Measurements from ENCODE around the gene EPHB1. TPM values are rescaled to one million over a fixed set of nuclear protein-coding genes. Genes with fewer than 3 reads are reported as not detected.

The EPHB1 gene
- total RNA-seq, 2 donors from 2014 or later = 0.85 to 1.7 TPM

DNA sequence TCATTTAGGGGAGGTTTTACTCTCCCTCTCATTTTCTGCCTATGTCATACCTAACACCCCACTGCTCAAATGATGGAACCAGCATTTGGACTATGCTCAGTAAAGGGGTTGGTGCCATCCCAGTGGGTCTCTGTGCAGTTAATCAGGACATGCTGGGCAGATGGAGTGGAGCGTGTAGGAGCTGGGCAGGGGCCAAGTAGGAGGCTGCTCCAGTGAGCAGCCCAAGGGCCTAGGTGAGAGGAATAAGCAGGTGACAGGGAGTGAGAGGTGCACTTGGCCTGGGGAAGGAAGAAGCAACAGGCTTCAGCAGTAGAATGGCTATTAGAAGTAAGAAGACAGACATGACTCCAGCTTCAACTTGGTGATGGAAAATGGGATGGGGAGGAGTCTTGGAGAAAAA is 72.2 kb downstream of the EPHB1 start:
- no peak for ATAC-seq

DNA sequence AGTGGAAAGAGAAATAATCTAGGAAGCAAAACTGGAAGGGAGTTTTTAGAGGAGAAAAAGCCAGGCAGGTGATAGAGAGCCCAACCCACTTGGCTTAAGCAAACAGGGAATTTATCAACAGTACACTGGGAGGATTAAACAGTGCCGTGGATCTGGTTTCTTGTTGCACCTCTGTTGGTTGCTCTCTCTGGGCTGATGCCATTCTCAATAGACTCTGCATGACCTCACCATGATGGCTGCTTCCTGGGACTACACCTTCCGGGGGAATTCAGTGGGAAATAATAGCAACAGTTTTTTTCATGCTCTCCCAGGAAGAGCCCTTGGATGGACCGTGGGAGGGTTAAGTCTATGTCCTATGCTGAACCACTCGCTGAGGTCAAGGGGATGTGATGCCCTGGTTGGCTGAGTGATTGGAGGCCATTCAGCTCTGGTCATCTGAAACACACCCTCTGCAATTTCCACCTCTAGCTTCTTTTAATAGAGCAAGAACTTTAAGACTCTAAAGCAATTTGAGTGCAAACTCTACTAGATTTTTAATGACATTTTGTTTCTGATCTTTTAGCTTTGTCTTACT is 74.2 kb downstream of the EPHB1 start:
- intact Hi-C loops (cut with DNase I) = no loop called here
- no peak for ATAC-seq
- DNase-seq = no peak

More for the DNA sequence above, 72.2 kb downstream of the EPHB1 start:
- intact Hi-C loops (cut with DNase I) = no loop called here
- DNase-seq = no peak

DNA sequence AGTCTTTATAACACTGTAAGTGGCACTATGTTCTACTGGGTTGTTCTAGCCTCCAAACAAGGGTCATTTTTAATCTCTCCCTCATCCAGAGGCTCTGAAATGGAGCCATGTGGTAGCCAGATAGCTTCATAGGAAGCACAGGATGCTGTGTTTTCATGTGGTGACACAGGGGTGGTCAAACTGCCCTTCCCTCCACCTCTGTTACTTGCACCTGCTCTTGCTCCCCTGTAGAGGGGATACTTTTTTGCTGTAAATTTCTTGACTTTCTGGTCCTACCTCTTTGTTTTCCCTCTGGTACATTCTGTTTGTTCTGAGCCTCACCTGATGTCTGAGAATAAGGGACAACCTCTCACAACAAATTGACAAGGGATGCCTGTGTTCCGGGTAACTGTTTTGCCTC is 76.8 kb downstream of the EPHB1 start:
- DNase-seq (no peak), ATAC-seq (no peak)
- intact Hi-C loops (cut with DNase I) = no loop called here

DNA sequence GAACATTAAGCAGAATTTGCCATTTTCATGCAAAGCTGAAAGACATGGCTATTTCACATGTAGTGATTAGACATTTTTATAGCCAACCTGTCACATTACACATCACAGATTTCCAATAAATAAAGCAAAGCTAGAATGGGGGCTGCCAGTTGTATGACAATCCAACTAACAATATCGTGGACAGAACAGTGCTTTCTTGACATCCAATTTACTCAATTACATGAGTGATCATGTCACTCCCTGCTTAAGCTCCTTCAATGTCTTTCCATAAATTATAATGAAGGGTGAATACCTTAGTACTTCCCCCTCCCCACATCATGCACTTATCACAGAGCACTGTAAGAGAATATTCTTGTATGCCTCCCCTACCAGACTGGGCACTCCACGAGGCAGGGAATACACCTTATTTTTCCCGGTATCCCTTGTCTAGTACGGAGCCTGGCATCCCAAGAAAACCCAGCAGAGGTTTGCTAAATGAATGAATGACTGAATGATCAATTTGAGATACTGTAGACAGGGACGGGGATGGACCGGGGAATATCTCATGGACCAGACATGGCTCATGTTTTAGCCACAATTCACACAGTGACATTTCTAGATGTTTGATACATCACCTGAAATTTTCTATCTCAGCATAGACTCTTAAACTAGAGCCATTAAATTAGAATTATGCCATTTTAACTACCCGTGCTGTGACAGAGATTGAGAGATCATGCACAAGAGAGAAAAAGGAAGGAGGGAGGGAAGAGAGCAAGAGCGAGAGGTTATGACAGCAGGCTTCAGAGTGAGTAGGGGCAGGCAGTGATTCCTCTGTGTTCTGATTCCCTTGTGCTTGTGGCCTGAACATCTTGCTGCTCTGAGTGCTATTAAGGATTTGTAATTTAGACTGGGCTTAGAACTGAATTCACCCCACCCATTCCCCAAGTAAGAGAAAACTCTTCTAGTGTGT is 77.7 kb downstream of the EPHB1 start:
- intact Hi-C loops (cut with DNase I) = no loop called here
- DNase-seq = no peak
- ATAC-seq = no peak

DNA sequence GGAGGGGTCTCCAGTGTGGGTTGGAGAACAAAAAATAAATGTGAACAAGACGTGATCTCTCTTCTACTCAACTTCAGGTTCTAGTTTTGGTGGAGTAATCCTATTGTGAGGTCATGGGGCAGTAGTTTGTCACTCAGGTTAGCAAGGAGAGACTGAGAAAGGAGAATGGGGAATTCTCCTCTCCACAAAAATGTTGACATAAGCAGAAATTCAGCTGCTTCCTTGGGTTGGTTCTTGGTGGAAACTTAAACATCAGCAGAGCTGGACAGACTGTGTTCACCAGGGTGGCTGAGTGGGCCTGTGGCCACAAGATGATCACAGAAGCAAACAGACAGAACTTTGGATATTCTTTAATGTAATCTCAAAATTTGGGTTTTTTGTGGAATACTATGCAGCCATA is 78.7 kb downstream of the EPHB1 start:
- intact Hi-C loops (cut with DNase I) = no loop called here
- ATAC-seq (no peak), DNase-seq (no peak)

DNA sequence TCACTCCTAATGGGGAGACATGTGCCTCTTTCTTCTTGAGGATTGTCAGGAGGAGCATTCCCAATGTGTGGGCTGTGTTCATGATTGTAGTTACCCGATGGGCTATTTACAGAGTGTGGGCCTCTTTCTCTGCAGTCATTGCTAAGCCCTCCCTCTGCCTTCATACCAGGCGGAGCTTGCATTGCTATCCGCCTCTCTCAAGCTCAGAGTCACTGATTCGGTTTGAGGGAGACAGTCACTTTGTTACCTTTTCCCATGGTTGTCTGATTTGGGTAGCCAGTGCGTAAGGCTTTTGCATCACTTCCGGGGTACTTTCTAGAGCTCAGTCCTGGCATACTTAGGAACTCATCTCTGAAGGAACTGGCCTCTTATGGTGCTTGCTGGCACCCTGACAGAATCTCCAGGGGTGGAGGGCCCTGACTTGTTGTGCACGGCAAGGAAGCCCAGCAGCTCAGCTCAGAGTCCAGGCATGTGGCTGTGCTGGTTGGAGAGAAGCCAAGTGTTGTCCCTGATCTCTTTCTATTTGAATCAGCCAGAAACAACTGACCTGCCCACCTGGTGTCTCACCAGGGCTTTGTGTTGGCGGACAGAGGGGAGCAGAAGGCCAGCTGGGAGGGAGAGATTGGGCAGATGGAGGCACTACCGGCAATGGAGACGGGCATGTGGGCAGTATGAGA is 79.8 kb downstream of the EPHB1 start:
- intact Hi-C loops (cut with DNase I) = no loop called here
- ATAC-seq (no peak), DNase-seq (no peak)

DNA sequence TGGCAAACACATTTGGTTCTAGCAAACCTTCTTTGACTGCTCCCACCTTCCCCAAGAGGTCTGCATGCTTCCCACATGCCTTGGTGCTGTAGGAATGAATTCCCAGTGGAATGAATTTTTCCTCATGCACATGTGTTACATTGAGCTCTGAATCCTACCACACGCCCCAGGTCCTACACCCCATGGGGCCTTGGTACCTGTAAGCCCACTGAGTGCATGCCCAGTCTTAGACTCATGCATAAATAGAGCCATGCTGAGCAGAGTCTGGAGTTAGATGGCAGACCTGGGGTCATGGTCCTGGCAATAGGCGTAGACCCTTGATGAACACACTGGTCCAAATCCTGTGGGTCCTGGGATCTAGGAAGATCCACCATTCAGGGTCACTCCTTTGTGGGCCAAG is 81.8 kb downstream of the EPHB1 start:
- no peak for DNase-seq
- intact Hi-C loops (cut with DNase I) = no loop called here
- no peak for ATAC-seq

DNA sequence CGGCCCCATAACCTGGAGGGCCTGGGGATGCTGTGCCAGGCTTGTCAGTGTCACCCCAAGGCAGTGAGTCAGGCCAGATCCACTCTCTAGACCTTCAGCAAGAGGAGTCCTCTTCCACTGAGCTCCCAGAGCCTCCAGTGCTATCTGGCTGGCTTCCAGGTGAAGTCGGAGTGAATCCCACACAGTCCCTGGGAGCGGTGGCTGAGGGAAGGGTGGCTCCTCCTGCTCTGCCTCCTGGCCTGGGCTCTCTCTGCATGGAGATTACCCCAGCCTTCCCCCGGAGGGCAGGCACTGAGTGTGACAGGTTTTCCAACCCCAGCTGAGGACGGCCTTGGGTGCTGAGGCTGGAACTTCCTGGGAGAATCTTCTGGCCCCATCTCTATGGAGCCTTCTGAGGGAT is 82.7 kb downstream of the EPHB1 start:
- no peak for DNase-seq
- intact Hi-C loops (cut with DNase I) = no loop called here
- no peak for ATAC-seq

DNA sequence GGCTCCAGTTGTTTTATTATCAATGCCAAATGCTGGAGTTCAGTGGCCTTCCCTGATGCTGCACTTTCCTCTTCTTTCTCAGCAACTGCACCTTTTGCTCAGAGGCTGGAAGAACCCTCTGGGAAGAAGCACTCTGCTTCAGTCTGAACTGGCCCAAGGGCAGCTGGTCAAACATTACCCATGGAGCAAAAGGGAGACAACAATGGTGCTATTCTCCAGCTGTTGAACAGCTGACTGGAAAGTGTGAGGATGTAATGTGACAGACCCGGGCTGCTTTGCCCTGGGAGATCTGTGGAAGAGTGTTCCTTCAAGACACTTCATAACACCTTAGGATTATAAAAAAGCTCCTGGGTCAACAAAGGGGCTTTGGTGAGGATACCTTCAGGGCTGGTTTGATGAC is 84.9 kb downstream of the EPHB1 start:
- ATAC-seq (no peak), DNase-seq (no peak)
- intact Hi-C loops (cut with DNase I) = no loop called here

DNA sequence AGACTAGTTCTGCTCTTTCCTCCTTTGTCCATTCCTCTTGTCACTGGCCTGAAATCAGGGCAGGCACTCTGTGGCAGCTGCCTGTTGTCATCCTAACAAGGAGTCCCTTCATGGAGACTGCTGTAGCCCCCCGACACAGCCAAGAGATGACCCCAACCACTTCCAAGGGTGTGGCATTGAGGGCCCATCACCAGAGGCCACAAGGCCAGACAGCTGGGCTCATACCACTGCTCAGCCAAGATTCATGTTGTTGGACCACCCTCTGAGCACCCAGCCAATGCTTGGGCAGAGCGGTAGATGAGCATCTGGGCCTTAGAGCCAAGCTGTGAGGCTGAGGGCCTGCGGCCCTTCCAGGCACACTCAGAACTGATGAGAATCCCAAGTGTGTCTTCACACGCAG is 85.4 kb downstream of the EPHB1 start:
- DNase-seq (no peak), ATAC-seq (no peak)
- intact Hi-C loops (cut with DNase I) = no loop called here

DNA sequence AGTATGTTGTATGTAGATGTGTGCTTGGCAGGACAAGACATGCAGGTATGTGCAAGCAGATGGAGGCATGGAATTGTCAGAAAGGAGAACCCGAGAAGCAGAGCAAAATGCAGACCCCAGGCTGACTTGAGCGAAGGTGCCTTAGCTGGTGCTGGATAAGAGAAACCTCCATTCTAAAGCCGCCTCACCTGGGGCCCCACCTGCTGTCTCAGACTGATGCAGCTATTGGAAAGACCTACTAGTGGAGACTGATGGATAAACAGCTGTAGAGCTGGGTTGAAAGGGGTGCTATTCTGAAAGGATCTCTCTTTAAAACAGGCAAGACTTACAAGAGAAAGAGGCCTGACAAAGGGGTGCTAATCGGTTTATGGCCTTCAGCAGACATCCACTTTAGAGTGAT is 86.2 kb downstream of the EPHB1 start:
- no peak for DNase-seq
- intact Hi-C loops (cut with DNase I) = no loop called here
- ATAC-seq = no peak

DNA sequence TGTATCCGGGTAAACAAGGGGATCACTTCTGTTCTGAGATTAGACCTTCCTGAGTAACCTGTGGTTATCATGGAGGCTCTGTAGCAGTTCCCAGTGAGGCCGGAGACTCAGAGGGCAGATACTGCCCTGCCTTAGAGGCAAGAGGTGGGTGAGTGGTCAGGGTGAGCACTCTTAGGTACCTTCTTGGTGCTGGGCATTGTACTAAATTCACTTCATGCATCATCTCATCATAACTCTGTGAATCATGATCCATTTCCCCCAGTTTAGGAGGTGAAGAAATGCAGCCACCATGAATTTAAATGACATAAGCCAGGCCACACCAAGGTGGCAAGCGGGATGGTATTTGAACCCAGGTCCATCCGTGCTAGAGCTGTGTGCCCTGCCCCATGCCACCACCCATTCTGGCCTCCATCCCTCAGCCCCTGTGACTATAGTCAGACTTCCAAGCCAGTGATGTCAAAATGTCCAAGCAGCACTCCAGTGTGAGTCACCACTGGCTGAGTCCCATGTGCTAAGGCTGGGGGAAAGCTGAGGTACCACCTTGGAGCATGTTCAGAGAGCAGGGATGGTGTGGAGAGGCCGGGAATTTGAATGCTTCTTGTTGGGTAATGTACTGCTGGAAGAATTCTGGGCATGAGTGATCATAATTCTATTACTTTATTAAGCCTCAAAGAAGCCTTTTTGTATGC is 88.8 kb downstream of the EPHB1 start:
- intact Hi-C loops (cut with DNase I) = no loop called here
- ATAC-seq (no peak), DNase-seq (no peak)

DNA sequence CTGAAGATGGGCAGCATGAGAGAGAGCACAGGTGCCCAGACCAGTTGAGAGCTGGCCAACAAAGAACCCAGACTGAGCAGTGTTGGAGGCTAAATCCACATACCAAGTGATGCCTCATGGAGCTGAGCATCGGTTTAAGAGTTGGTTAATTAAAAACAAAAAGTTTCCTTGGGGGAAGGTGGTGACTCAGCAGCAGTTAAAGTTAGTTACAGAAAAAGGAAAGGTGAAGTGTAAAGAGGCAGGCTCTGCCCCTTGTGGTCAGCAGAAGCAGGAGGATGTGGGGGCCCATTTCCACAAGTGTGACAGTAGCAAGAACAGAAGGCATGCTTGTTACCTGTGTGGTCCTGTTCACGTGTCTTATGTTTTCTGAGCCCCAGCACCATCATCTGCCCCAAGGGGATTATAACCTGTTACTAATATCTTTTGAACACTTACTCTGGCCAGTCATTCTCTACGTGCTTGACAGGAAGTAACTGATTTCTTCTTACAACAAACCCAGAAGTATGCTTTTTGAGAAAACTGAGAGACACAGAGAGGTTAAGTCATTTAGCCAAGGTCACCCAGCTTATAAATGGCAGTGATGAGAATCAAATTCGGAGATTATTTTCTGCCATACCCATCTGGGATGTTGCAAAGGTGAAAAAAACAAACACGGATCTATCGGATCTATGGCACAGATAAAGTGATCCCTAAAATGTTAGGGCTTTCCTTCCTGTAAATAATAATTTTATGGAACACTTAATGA is 91.0 kb downstream of the EPHB1 start:
- ATAC-seq = no peak
- intact Hi-C loops (cut with DNase I) = no loop called here
- DNase-seq = no peak

DNA sequence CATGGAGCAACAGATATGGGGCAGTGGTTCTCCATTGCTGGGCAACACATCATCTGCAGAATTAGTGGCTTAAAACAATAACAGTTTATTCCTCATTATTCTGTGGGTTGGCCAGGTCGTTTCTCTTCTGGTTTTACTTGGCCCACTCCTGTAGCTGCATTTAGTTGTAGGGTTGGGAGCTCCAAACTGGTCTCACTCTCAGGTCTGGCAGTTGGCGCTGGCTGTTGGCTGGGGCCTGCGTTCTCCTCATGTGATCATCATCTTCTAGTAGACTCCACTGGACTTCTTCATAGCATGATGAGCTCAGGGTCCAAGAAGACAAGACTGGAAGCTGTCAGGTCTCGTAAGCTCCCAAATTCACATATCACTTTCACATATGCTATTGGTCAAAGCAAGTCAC is 91.9 kb downstream of the EPHB1 start:
- DNase-seq (no peak), ATAC-seq (no peak)
- intact Hi-C loops (cut with DNase I) = no loop called here

DNA sequence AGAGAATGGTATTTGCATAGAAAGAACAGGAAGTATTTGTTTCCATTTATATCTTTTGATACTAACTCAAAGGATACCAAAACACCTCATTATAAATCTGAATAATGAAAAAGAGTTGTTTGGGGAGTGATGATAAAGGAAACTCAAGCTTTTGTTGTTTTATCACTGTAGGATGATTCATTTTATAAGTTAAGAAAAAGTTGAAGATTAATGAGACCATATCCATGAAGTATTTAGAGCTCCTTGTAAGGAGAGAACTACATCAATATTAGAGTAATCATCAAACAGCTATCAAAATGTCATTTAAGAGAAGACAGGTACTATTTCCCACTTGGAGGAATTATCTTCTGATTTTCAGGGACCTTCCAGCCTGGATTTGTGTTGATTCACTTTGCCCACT is 92.5 kb downstream of the EPHB1 start:
- intact Hi-C loops (cut with DNase I) = no loop called here
- no peak for DNase-seq

DNA sequence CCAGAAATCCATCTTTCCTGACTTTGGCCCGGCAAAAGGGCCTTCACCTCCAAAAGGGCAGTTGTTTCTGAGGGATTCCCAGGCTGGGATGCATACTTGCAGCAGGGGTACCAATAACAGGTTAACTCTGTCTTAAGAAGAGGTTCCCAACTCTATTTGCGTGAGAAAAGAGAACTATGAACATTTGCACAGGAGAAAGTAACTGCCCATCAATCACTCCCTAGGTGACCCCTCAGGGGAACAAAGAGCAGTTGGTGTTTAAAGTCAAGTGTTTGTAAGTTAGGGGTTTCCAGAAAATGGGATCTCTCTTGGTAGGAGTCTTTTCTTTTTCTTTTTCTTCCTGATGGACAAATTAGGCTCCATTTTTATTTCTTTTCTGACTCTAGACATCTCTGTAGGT is 97.3 kb downstream of the EPHB1 start:
- no peak for DNase-seq
- ATAC-seq = no peak
- intact Hi-C loops (cut with DNase I) = no loop called here

More for the DNA sequence above, 92.5 kb downstream of the EPHB1 start:
- no peak for ATAC-seq

DNA sequence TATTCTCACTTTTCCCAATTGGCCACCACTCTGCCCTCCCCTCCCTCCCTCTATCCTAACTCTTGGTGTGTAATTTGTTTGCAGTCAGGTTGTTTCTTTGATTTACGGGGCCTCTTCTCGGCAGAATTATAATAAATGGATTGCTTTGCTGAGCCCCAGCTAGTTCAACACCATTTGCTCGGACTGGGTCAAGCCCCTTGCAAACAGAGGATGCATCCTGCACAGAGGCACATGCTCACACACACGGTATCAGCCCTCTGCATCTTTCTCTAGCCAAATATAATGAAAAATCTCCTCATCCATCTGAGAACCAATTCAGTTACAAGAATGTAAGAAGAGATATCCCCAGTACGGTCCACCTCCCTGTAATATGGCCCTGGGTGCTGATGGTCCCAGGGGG is 97.7 kb downstream of the EPHB1 start:
- DNase-seq (no peak), ATAC-seq (no peak)
- intact Hi-C loops (cut with DNase I) = no loop called here

DNA sequence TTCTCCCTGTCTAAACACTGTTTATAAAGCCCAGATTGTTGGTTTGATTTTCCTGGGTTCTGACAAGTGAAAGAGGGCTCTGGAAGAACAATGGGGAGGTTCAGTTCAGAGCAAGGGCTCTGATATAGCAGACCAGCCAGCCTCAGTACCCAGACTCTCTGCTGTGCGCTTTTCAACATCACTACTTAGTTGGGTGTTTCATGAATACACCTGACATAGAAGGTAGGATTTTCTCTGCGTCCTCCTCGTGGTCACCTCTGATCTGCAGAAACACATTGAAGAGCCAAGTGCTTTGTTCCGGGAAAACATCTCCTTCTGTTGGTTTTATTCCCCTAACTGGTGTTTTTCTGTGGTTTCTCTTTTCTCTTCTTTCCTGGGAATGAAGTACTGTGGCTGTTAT is 99.5 kb downstream of the EPHB1 start:
- ATAC-seq (no peak), DNase-seq (no peak)
- intact Hi-C loops (cut with DNase I) = no loop called here

DNA sequence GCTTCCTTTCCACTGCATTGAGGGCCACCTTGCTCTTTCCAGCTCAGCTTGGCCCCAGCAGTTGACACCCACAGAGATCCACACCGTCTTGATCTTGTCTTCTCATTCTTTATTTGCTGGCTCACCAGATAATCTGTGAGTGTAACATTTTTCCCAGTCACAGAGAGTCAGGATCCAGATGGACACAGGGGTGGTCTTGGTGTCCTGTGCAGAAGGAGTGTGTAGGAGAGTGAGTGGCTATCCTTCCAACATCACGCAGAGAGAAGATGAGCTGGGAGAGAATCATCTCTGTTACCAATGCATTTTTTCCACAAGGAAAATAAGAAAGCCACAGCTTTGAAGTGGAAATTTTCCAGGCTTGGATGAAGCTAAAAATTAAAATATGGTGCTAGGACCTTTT is 100.1 kb downstream of the EPHB1 start:
- intact Hi-C loops (cut with DNase I) = no loop called here
- DNase-seq (no peak), ATAC-seq (no peak)

Measured in left cardiac atrium (tissue), 4 donors.